Uterus (tissue), 4 donors: Measurements from ENCODE around the gene JAK1. TPM values are rescaled to one million over a fixed set of nuclear protein-coding genes. Genes with fewer than 3 reads are reported as not detected.
A peak's percentile ranks its signal among the peaks of the same experiment; 100 is the strongest.

Experiments used
- DNase-seq, 2 donors: peaks; one replicate each; pipeline ENCODE4 v3.0.0-alpha.2; 2019 to 2020
- H3K27ac ChIP-seq, 2 donors: fragments of 200-600 bp; sonication (generic); 1 replicate in 1 of 2; 2 replicates in 1 of 2; pipeline ENCODE4 v1.5.1; 2016 to 2018
- H3K27me3 ChIP-seq, 2 donors: fragments of 200-600 bp; sonication (generic); one replicate each; pipeline ENCODE4 v1.5.1; 2018 to 2019; ENCODE audit warnings: control low read depth in 1 of 2
- H3K36me3 ChIP-seq, 2 donors: fragments of 200-600 bp; sonication (generic); one replicate each; pipeline ENCODE4 v1.5.1; 2019; ENCODE audit warnings: control low read depth in 1 of 2
- H3K4me1 ChIP-seq, 2 donors: fragments of 200-600 bp; sonication (generic); one replicate each; pipeline ENCODE4 v1.5.1; 2018 to 2019; ENCODE audit warnings: control low read depth in 1 of 2
- H3K4me3 ChIP-seq, 2 donors: fragments of 200-600 bp; sonication (generic); 1 replicate in 1 of 2; 2 replicates in 1 of 2; pipeline ENCODE4 v1.5.1; 2018 to 2019; ENCODE audit warnings: mild to moderate bottlenecking in 1 of 2
- H3K9me3 ChIP-seq, 2 donors: fragments of 200-600 bp; sonication (generic); one replicate each; pipeline ENCODE4 v1.5.1; 2019; ENCODE audit warnings: control low read depth in 1 of 2
- CTCF ChIP-seq, 4 experiments: fragments of 200-600 bp in 2 of 4; fragments of 450-650 bp in 2 of 4; sonication (generic) in 2 of 4; IDR thresholded peaks; one replicate each; pipeline ENCODE4 v1.5.1; 2016 to 2019; ENCODE audit warnings: antibody characterized with exemption in 4 of 4, mild to moderate bottlenecking in 2 of 4, moderate library complexity in 1 of 4
- POLR2A ChIP-seq, 2 donors: fragments of 450-650 bp; IDR thresholded peaks; one replicate each; pipeline ENCODE4 v1.6.1; 2016; ENCODE audit warnings: antibody characterized with exemption in 2 of 2, mild to moderate bottlenecking in 1 of 2, moderate library complexity in 1 of 2
- intact Hi-C: fragments of 100-400 bp; cut with DNase I; formaldehyde crosslinking; loops from one replicate; pipeline ENCODE4 v1.15.1; 2023; ENCODE audit warnings: low total_unique reads
- total RNA-seq, 4 donors: library from RNA; depleted of rRNA in 3 of 4; stranded (reverse); fragments of >200 nt in 3 of 4; gene quantifications; one replicate each; pipeline versions ENCODE4 v1.1.0 to v1.2.4, GENCODE V29; 2014 to 2023
- donor health status: DM: yes; HTN: yes; CAD: no.

The JAK1 gene
- total RNA-seq, 4 donors from 2014 or later, result 70.9 to 136 (median 125) TPM

- Histone ChIP-seq H3K4me1 (no peaks in the 10 kb centered on the region), H3K36me3 (no peaks in the 10 kb centered on the region), H3K4me3 (no peak overlapping the region), H3K9me3 (no peaks in the 10 kb centered on the region), H3K27me3 (no peaks in the 10 kb centered on the region), H3K27ac (no peak overlapping the region)
- TF ChIP-seq POLR2A (IDR thresholded peaks at IDR 0.05), result no peak
- peak in 2 of 4 experiments; percentile 20 for TF ChIP-seq CTCF (IDR thresholded peaks at IDR 0.05)
- intact Hi-C loops, result no loop called here
- no peak for DNase-seq
These were observed 104.7 kb downstream of the JAK1 start for GRCh38 chr1:64861611-64862010.

GRCh38 chr1:64857347-64857746 is 109.0 kb downstream of the JAK1 start:
- intact Hi-C loops, result no loop called here
- peak in 1 of 2 donors; percentile 9 for DNase-seq
- H3K4me3 ChIP-seq, result no peak overlapping the region
- H3K36me3 ChIP-seq, result no peaks in the 10 kb centered on the region
- H3K4me1 ChIP-seq, result no peaks in the 10 kb centered on the region
- H3K27me3 ChIP-seq, result no peaks in the 10 kb centered on the region
- peak overlapping the region; percentile 7 to 37 for H3K27ac ChIP-seq
- TF ChIP-seq POLR2A (IDR thresholded peaks at IDR 0.05) (no peak), CTCF (IDR thresholded peaks at IDR 0.05) (no peak)
- H3K9me3 ChIP-seq, result no peaks in the 10 kb centered on the region

- no peaks in the 10 kb centered on the region for H3K9me3 ChIP-seq
- DNase-seq, result peak; percentile 77 to 82
- peak overlapping the region; percentile 7 to 37 for H3K27ac ChIP-seq
- no peaks in the 10 kb centered on the region for H3K36me3 ChIP-seq
- no peaks in the 10 kb centered on the region for H3K4me1 ChIP-seq
- H3K27me3 ChIP-seq, result no peaks in the 10 kb centered on the region
- H3K4me3 ChIP-seq, result no peak overlapping the region
- intact Hi-C loops, result no loop called here
- no peak for TF ChIP-seq POLR2A (IDR thresholded peaks at IDR 0.05)
These were observed 109.8 kb downstream of the JAK1 start for GRCh38 chr1:64856553-64856952.

GRCh38 chr1:64855557-64855956 is 110.8 kb downstream of the JAK1 start:
- H3K27ac ChIP-seq, result no peak overlapping the region
- H3K36me3 ChIP-seq, result no peaks in the 10 kb centered on the region
- no peak overlapping the region for H3K4me3 ChIP-seq
- H3K9me3 ChIP-seq, result no peaks in the 10 kb centered on the region
- DNase-seq, result no peak
- H3K4me1 ChIP-seq, result no peaks in the 10 kb centered on the region
- no peaks in the 10 kb centered on the region for H3K27me3 ChIP-seq
- intact Hi-C loops, result no loop called here
- no peak for TF ChIP-seq POLR2A (IDR thresholded peaks at IDR 0.05)

GRCh38 chr1:64854674-64855073 is 111.7 kb downstream of the JAK1 start:
- Histone ChIP-seq H3K36me3 (no peaks in the 10 kb centered on the region), H3K4me3 (no peak overlapping the region), H3K9me3 (no peaks in the 10 kb centered on the region), H3K4me1 (no peaks in the 10 kb centered on the region), H3K27ac (no peak overlapping the region), H3K27me3 (no peaks in the 10 kb centered on the region)
- no peak for DNase-seq
- intact Hi-C loops, result no loop called here
- TF ChIP-seq POLR2A (IDR thresholded peaks at IDR 0.05), result no peak

- H3K4me1 ChIP-seq, result no peaks in the 10 kb centered on the region
- H3K27me3 ChIP-seq, result no peaks in the 10 kb centered on the region
- DNase-seq, result no peak
- intact Hi-C loops, result no loop called here
- no peaks in the 10 kb centered on the region for H3K9me3 ChIP-seq
- no peak overlapping the region for H3K4me3 ChIP-seq
- no peaks in the 10 kb centered on the region for H3K36me3 ChIP-seq
- TF ChIP-seq POLR2A (IDR thresholded peaks at IDR 0.05) (no peak), CTCF (IDR thresholded peaks at IDR 0.05) (no peak)
- H3K27ac ChIP-seq, result no peak overlapping the region
These were observed 114.7 kb downstream of the JAK1 start for GRCh38 chr1:64851664-64852063.

GRCh38 chr1:64850846-64851245 is 115.5 kb downstream of the JAK1 start:
- TF ChIP-seq CTCF (IDR thresholded peaks at IDR 0.05) (no peak), POLR2A (IDR thresholded peaks at IDR 0.05) (no peak)

More at GRCh38 chr1:64850846-64851245, 115.5 kb downstream of the JAK1 start:
- Histone ChIP-seq H3K9me3 (no peaks in the 10 kb centered on the region), H3K36me3 (no peaks in the 10 kb centered on the region), H3K27ac (no peak overlapping the region), H3K27me3 (no peaks in the 10 kb centered on the region), H3K4me1 (no peaks in the 10 kb centered on the region), H3K4me3 (no peak overlapping the region)
- intact Hi-C loops, result no loop called here
- no peak for DNase-seq
